DMS114 treated with DMSO at 0.1 percent for 48 hours (cell line): ENCODE data around the gene PLXNA2.

Source experiments
- DNase-seq: peaks from one replicate; lab custom pipeline; 2025; ENCODE audit not compliant: unreplicated experiment; lab: John Stamatoyannopoulos, UW

The PLXNA2 gene

DNA sequence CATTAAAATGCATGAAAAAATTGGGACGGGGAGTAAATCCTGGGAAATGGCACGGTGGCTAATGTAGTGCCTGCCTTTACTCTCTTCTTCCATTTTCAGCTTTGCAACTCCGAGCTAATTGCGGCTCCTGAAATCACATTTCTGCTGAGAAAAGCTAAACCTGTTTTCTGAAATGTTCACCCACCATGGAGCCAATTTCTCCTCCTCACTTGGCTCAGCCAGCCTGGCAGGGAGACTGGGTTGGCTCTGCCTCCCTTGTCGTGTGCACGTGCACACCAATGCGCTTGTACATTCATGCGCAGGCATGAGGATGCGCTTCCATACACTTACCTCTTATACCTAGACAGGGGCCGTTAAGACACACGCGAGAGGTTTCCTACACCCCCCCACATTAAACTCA is 165.4 kb downstream of the PLXNA2 start:
- no peak for DNase-seq

- no peak for DNase-seq
These were observed 166.7 kb downstream of the PLXNA2 start for GRCh38 chr1:208077232-208078075.

GRCh38 chr1:208074353-208074752 is 169.8 kb downstream of the PLXNA2 start:
- no peak for DNase-seq

DNA sequence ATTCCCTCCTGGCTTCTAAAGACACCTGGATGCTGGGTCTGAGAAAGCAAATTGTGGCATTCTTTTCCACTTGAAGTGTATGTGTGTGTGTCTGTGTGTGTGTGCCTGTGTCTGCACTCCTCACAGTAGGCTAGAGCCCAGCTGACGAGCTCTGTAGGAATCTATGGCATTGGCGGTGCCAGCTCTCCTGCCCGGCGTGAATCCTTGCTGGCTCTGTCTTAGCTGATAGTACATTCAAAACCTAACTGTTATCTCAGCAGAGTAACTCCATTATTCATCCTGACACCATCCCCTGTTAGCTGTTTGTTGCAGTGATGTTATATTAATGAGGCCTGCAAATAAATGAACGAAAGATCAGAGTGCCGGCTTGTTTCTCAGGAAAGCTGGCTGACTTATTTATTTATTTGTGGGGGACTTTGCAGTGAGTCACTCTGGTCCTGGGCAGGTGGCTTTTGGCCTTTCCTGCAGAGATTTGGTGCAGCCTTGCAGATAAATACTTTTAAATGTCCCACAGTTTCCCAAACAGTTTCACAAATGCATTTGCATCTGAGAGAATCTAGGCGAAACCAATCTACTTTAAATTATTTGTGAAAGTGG is 172.7 kb downstream of the PLXNA2 start:
- DNase-seq: no peak

DNA sequence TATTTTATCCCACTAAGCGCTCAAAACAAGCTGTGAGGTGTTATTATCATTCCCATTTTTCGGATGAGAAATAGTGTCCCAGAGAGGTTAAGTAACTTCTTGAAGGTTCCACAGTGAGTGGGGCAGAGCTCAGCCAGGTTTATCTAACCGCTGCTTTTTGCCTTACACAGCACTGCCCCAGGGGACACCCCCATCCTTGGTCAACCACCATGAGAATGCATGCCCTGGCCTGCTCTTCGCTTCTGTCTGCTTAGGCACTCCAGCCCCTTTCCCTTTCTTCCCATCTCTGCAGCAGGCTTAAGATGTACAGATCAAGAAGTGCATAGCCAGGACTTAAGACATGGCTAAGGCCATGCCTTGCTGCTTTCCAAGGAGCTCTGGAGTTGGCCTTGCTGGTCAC is 174.3 kb downstream of the PLXNA2 start:
- DNase-seq: no peak

- no peak for DNase-seq
These were observed 174.9 kb downstream of the PLXNA2 start for GRCh38 chr1:208069317-208069716.

- no peak for DNase-seq
These were observed 175.3 kb downstream of the PLXNA2 start for GRCh38 chr1:208068908-208069307.

GRCh38 chr1:208068407-208068806 is 175.8 kb downstream of the PLXNA2 start:
- DNase-seq: no peak

DNA sequence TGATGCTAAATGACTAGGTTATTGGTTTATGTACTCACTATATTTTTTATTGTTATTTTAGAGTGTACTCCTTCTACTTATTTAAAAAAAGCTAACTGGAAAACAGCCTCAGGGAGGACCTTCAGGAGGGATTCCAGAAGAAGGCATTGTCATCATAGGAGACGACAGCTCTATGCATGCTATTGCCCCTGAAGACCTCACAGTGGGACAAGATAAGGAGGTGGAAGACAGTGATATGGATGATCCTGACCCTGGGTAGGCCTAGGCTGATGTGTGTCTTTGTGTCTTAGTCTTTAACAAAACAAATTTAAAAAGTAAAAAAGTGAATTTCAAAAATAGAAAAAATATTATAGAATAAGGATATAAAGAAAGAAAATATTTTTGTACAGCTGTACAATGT is 177.6 kb downstream of the PLXNA2 start:
- no peak for DNase-seq

GRCh38 chr1:208065862-208066261 is 178.3 kb downstream of the PLXNA2 start:
- DNase-seq: no peak

DNA sequence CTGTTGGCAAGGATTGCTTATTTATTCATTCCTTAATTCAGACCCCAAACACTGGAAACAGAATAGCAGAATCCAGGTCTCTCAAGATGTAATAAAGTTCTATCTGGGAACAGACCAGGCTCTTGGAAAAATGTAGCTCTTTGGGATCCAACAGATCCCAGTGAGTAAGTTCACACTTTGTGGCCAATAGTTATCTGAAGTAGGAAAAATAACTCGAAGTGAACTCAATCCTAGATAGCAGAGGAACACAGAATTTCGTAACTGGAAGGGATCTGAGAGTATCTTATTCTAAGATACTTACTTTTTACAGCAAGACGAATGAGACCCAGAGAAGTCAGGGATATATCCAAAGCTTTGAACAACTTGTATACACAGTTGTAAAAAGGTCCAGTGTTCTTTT is 182.6 kb downstream of the PLXNA2 start:
- no peak for DNase-seq

DNA sequence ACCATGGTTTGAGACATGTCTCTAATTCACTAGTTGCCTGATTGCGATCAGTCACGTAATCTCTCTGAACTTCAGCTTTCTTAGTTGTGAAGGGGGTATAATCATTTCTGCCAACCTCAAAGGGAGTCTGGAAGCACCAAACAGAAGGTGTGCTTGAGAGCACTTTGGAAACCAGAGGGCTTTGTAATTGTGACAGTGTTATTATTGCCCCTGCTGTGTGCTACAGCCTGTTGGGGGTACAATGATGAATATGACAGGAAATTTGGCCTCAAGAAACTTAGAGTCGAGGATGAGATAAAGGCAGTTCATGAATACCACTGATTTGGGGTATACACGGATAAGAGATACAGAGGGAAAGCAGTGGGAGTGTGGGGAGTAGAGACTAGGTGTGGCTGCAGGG is 183.1 kb downstream of the PLXNA2 start:
- DNase-seq: no peak

GRCh38 chr1:208060215-208060869 is 183.8 kb downstream of the PLXNA2 start:
- no peak for DNase-seq

DNA sequence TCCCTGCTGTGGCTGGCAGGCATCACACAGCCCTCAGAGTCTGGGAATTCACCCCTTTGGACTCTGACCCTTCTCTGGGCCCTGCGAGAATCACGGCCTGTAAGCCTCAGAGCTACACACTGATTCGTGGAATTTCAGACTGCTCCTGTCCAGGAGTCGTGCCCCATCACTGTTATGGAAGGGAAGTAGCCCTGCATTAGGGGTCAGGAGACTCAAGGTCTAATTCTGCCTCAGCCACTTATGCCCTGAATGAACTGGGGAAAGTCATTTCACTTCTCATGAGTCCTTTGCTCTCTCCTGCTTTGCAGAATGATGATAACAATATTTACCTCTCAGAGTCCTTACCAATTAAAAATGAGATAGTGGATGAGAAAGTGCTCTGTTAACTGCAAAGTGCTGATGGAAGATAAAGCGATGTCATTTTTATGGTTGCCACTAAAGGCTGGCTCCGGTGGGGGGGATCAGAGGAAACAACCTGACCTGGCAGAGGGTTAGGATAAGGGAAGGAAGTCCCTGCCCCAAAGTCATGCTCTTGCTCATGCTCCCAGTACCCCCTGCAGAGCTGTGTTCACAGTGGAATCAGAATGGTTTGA is 184.7 kb downstream of the PLXNA2 start:
- DNase-seq: no peak

DNA sequence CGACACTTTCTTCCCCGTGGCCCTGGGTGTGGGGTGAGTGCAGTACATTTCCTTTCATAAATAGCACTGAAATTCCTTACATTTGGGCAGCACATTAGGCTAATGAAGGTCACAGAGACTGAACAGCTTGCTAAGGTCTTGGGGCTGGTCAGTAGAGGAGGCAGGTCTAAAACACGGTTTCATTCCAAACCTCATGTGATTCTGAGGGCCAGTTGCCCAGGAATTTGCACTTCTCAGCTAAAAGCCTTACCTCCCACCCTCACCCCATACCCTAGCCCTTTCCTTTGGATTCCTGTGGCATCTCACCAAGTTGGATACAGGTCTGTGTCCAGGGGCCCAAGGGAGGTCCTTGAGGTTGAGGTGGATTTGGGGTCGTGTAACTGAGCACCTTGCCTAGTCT is 185.4 kb downstream of the PLXNA2 start:
- DNase-seq: no peak

DNA sequence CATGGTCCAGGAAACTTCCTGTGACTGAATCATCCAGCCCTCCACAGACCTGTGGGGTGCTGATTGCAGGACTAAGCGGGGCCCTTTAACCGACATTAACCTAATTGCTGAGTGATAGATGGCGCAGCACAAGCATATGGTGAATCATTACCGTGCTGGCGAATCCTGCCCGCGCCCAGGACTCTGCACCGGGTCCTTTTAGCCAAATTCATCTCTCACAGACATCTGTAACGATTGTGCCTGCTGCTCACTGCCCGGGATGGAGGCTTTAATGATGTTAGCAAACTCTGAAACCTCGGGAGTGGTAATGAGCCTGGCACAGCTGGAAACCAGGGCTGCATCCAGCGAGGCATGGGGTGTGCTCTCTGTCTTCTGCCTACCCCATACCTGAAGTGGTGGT is 185.9 kb downstream of the PLXNA2 start:
- no peak for DNase-seq

GRCh38 chr1:208057056-208057455 is 187.1 kb downstream of the PLXNA2 start:
- DNase-seq: no peak

- DNase-seq: no peak
These were observed 188.6 kb downstream of the PLXNA2 start for GRCh38 chr1:208055535-208055934.

DNA sequence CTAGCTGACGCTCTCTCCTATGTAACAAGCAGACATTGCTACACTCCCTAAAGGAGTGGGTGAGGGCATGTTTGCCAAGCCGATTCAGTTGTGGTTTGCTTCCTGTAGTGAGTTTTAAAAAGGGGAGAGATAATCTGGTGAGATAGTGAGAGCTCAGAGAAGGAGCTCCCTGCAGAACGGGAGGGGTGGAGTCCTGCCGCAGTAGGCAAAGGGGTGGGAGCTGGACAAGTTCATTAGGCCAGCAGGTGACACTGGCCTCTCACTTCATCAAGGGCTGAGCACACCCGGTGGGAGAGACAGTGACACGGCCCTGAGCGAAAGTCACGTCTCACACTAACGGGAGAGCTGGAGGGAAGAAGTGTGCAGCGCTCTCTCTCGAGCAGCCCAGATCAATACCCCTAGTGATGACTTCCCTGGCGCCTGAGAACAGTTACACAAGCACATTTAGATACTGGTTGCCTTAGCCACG is 189.2 kb downstream of the PLXNA2 start:
- no peak for DNase-seq

DNA sequence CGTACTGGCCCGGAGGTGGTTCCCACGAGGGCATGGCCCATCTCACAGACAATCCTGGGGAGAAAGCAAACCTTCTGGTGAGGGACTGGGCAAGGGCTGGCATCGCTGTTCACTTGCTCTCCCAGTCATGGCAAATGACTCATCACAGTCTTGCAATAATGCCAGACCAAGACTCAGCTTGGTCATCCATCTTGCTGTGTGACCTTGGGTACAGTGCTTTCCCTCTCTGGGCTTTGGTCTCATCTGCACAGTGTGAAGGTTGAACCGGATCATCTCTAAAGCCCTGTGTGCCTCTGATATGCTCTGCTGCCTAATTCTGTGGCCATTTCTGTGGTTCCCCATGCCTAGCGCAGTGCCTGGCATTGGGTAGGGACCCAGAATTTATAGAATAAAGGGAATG is 189.7 kb downstream of the PLXNA2 start:
- DNase-seq: no peak

GRCh38 chr1:208053661-208054060 is 190.5 kb downstream of the PLXNA2 start:
- DNase-seq: no peak

- DNase-seq: no peak
These were observed 191.2 kb downstream of the PLXNA2 start for GRCh38 chr1:208052926-208053407.
